Glutamatergic neuron (in vitro differentiated cells): Measurements from ENCODE around the gene CIT. TPM values are rescaled to one million over a fixed set of nuclear protein-coding genes. Genes with fewer than 3 reads are reported as not detected.

Experiments used
- DNase-seq: peaks from one replicate; pipeline ENCODE4 v3.0.0; 2022
- H3K27ac Mint-ChIP-seq: one replicate; pipeline ENCODE4 v1.8.0; 2020; ENCODE audit warnings: mild to moderate bottlenecking, mixed read lengths, inconsistent platforms; ENCODE audit not compliant: unreplicated experiment
- H3K27me3 Mint-ChIP-seq: one replicate; pipeline ENCODE4 v1.8.0; 2020; ENCODE audit warnings: mild to moderate bottlenecking, moderate library complexity, mixed read lengths, inconsistent platforms; ENCODE audit not compliant: unreplicated experiment
- H3K36me3 Mint-ChIP-seq: one replicate; pipeline ENCODE4 v1.8.0; 2020; ENCODE audit warnings: mild to moderate bottlenecking, mixed read lengths, inconsistent platforms; ENCODE audit not compliant: unreplicated experiment
- H3K4me1 Mint-ChIP-seq: one replicate; pipeline ENCODE4 v1.8.0; 2020; ENCODE audit warnings: mild to moderate bottlenecking, low read depth, mixed read lengths, inconsistent platforms; ENCODE audit not compliant: unreplicated experiment
- H3K4me3 Mint-ChIP-seq: one replicate; pipeline ENCODE4 v1.8.0; 2020; ENCODE audit warnings: mild to moderate bottlenecking, mixed read lengths, inconsistent platforms; ENCODE audit not compliant: unreplicated experiment
- H3K9me3 Mint-ChIP-seq: one replicate; pipeline ENCODE4 v1.8.0; 2020; ENCODE audit warnings: mild to moderate bottlenecking, moderate library complexity, mixed read lengths, inconsistent platforms; ENCODE audit not compliant: unreplicated experiment
- CTCF ChIP-seq: fragments of 200-600 bp; sonication (generic); IDR thresholded peaks from one replicate; pipeline ENCODE4 v1.5.0; 2021; ENCODE audit not compliant: partially characterized antibody, unreplicated experiment
- total RNA-seq: library from RNA; stranded (reverse); fragmentation: NEBNext Ultra II Directional; extraction: Animal tissue kit (Norgen Biotek cat#: 25700); gene quantifications from one replicate; pipeline ENCODE4 v1.2.1, GENCODE V29; 2021; ENCODE audit not compliant: unreplicated experiment

CIT gene
- total RNA-seq, 1 donor from 2014 or later = 20.8 TPM

GRCh38 chr12:119825262-119825661 is 51.9 kb downstream of the CIT start:
- no peaks in the 10 kb centered on the region for H3K27me3 Mint-ChIP-seq
- H3K4me1 Mint-ChIP-seq = no peaks in the 10 kb centered on the region
- DNase-seq = no peak
- no peak overlapping the region for H3K27ac Mint-ChIP-seq
- H3K9me3 Mint-ChIP-seq = no peaks in the 10 kb centered on the region
- H3K36me3 Mint-ChIP-seq = no peaks in the 10 kb centered on the region
- H3K4me3 Mint-ChIP-seq = no peak overlapping the region
- TF ChIP-seq CTCF = no peak

DNA sequence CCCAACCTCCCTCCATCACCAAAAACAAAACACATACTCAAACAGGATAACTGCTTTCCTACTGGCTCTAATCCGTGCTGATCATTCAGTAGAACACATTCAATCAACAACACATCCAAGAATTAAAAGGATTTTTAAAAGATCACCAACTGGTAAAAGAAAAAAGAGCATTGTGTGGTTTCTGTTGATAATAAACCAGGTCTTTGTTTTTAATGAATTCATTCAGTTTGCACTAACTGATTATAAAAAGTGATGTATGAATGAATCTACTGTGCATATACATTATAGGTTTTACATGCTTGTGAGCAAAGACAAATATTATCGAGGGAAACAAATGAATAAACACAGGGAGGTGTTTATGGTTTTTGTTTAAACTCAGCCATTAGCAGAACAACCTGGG is 55.1 kb downstream of the CIT start:
- DNase-seq = no peak
- Mint-ChIP-seq H3K27me3 (no peaks in the 10 kb centered on the region), H3K27ac (no peak overlapping the region), H3K9me3 (no peaks in the 10 kb centered on the region), H3K4me1 (no peaks in the 10 kb centered on the region), H3K36me3 (no peaks in the 10 kb centered on the region), H3K4me3 (no peak overlapping the region)
- no peak for TF ChIP-seq CTCF

GRCh38 chr12:119819322-119819721 is 57.8 kb downstream of the CIT start:
- peaks cover 3% of the 10 kb centered on the region for H3K4me1 Mint-ChIP-seq
- H3K9me3 Mint-ChIP-seq = peaks cover 2% of the 10 kb centered on the region
- no peak overlapping the region for H3K27ac Mint-ChIP-seq
- no peaks in the 10 kb centered on the region for H3K36me3 Mint-ChIP-seq
- no peaks in the 10 kb centered on the region for H3K27me3 Mint-ChIP-seq
- no peak overlapping the region for H3K4me3 Mint-ChIP-seq
- TF ChIP-seq CTCF = no peak
- no peak for DNase-seq

DNA sequence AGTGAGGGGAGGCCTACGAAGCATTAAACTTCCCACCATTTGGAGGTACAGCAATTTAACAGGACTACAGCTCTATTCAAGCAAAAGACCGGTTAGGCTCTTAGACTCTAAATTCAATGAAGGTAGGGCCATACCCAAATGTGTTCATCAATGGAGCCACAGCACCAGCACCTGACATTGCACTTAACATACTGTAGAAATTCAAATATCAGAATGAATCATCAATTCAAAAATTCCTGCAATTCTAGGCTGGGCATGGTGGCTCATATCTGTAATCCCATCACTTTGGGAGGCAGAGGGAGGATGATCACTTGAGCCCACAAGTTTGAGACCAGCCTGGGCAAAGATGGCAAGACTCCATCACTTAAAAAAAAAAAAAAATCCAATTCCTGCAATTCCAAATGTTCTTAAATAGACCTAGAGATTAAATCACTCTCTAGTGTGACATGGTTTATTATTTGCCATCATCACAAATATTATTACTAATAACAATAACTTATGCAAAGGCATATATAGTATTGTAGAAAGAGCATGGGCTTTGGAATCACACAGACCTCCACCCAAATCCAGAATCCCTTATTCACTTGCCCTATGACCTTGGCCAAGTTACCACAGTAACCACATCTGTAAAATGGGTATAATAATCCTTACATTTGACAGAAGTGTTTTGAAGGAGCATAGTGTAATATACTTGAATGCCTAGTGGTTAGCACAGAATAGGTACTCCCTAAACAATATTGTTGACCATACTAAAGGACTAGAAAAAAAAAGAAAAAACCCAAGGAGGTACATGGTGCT is 59.4 kb downstream of the CIT start:
- Mint-ChIP-seq H3K4me3 (no peak overlapping the region), H3K27ac (no peak overlapping the region), H3K27me3 (no peaks in the 10 kb centered on the region), H3K4me1 (peaks cover 3% of the 10 kb centered on the region), H3K36me3 (no peaks in the 10 kb centered on the region), H3K9me3 (peaks cover 3% of the 10 kb centered on the region)
- no peak for TF ChIP-seq CTCF
- no peak for DNase-seq

GRCh38 chr12:119809023-119809422 is 68.1 kb downstream of the CIT start:
- DNase-seq = no peak
- no peak overlapping the region for H3K4me3 Mint-ChIP-seq

More at GRCh38 chr12:119809023-119809422, 68.1 kb downstream of the CIT start:
- Mint-ChIP-seq H3K27ac (no peak overlapping the region), H3K4me1 (peaks cover 4% of the 10 kb centered on the region), H3K9me3 (peaks cover 1% of the 10 kb centered on the region), H3K36me3 (peaks cover 4% of the 10 kb centered on the region), H3K27me3 (no peaks in the 10 kb centered on the region)
- no peak for TF ChIP-seq CTCF
